ENCODE measurements around the gene TFDP2. TPM values are rescaled to one million over a fixed set of nuclear protein-coding genes. Genes with fewer than 3 reads are reported as not detected.
"Not testable (repeated sequence)": the region's sequence is repeated elsewhere in the genome, so short reads cannot be mapped to it uniquely, and the experiment has no call there.

TFDP2 gene
- total RNA-seq, 1 experiment from 2014 or later = 76.0 TPM

DNA sequence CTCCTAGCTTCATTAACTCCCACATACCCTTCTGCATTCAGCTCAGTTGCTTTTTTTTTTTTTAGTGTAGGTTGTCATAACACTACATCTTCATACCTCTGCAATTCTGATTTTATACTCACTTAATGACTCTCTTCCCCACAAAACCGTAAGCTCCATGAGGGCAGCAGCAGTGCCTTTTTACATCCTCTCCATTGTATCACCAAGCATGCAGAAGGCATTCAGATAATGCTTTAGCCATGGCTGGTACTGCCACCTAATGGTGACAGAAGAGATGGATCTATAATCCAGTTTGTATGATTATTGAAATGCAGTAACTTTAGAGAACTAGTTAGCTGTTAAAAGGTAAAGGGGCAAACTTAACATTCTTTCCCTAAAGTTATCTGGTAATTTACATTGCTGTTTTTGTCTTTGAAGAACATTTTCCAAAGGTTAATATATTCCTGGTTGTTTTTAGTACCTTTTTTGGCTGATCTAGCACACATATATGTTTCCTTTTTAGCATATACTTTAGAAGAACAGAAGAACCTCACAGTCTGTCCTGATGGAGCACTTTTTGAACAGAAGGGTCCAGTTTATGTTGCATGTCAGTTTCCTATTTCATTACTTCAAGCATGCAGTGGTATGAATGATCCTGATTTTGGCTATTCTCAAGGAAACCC lies 236.1 kb downstream of the TFDP2 start:
- Histone ChIP-seq H3K9me3 (ENCODE audit: control insufficient read depth, low read depth, low read length) (no peaks in the 10 kb centered on the region), H3K4me1 (ENCODE audit: insufficient read depth, low read length) (no peaks in the 10 kb centered on the region), H3K23ac (ENCODE audit: insufficient read length, low read depth, low read length) (no peak overlapping the region), H3K27ac (ENCODE audit: insufficient read length, low read depth, low read length) (no peak overlapping the region), H2BK120ac (ENCODE audit: low read depth, low read length, poor library complexity, severe bottlenecking) (no peak overlapping the region), H3K4ac (ENCODE audit: low read depth, low read length) (no peak overlapping the region), H2AFZ (ENCODE audit: low read length) (no peak overlapping the region), H3K9ac (ENCODE audit: extremely low read depth, insufficient read length, low read length) (no peak overlapping the region), H3T11ph (ENCODE audit: low read length) (no peak overlapping the region), H2BK20ac (ENCODE audit: low read depth, low read length, poor library complexity, severe bottlenecking) (no peak overlapping the region), H3K23me2 (ENCODE audit: insufficient read length, low read depth, low read length, poor library complexity, severe bottlenecking) (no peaks in the 10 kb centered on the region), H3K56ac (ENCODE audit: insufficient read length, low read depth, low read length) (no peak overlapping the region), H4K8ac (replicated peaks; ENCODE audit: insufficient read length, low read depth, low read length) (no peak overlapping the region), H3K18ac (ENCODE audit: insufficient read length, low read depth, low read length) (no peak overlapping the region), H2AK5ac (ENCODE audit: insufficient read length, low read length) (no peak overlapping the region), H3K79me2 (ENCODE audit: insufficient read depth, low read length) (no peaks in the 10 kb centered on the region), H3K27me3 (ENCODE audit: insufficient read depth, low read length) (no peaks in the 10 kb centered on the region), H2BK12ac (ENCODE audit: insufficient read length, low read depth, low read length) (no peak overlapping the region), H3K4me2 (ENCODE audit: insufficient read depth, insufficient read length, low read length) (no peak overlapping the region), H3K14ac (ENCODE audit: insufficient read depth, low read length) (no peak overlapping the region), H2BK5ac (ENCODE audit: insufficient read length, low read length) (no peak overlapping the region), H4K91ac (ENCODE audit: insufficient read length, low read depth, low read length) (no peak overlapping the region), H2BK15ac (ENCODE audit: low read depth, low read length) (no peak overlapping the region), H4K5ac (ENCODE audit: insufficient read length, low read depth, low read length) (no peak overlapping the region), H3K79me1 (ENCODE audit: insufficient read depth, low read depth, low read length, poor library complexity, severe bottlenecking) (peaks cover 1% of the 10 kb centered on the region), H4K20me1 (ENCODE audit: control insufficient read depth, insufficient read depth, insufficient read length) (no peaks in the 10 kb centered on the region)
- TF ChIP-seq, protein P1, sequence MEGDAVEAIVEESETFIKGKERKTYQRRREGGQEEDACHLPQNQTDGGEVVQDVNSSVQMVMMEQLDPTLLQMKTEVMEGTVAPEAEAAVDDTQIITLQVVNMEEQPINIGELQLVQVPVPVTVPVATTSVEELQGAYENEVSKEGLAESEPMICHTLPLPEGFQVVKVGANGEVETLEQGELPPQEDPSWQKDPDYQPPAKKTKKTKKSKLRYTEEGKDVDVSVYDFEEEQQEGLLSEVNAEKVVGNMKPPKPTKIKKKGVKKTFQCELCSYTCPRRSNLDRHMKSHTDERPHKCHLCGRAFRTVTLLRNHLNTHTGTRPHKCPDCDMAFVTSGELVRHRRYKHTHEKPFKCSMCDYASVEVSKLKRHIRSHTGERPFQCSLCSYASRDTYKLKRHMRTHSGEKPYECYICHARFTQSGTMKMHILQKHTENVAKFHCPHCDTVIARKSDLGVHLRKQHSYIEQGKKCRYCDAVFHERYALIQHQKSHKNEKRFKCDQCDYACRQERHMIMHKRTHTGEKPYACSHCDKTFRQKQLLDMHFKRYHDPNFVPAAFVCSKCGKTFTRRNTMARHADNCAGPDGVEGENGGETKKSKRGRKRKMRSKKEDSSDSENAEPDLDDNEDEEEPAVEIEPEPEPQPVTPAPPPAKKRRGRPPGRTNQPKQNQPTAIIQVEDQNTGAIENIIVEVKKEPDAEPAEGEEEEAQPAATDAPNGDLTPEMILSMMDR (conservative IDR thresholded peaks at IDR 0.05) = peak; percentile 76
- Mint-ChIP-seq H3K4me1 (peaks cover 0 to 5% of the 10 kb centered on the region in 2 experiments; a peak in 1 of 4 replicates), H3K4me3 (no peak overlapping the region), H3K27ac (no peak overlapping the region), H3K36me3 (ENCODE audit: insufficient read depth in 1 of 3, low read depth in 3 of 3) (peaks cover 73 to 98% (median 86%) of the 10 kb centered on the region in 3 experiments), H3K27me3 (ENCODE audit: low read depth) (no peaks in the 10 kb centered on the region), H3K9me3 (peaks cover 12% of the 10 kb centered on the region in 2 experiments)
- no peak for DNase-seq
- no CpG with 5 or more reads among the region's 1 CpG for WGBS (ENCODE audit: extremely low coverage, insufficient read length, low lambda C conversion rate)

DNA sequence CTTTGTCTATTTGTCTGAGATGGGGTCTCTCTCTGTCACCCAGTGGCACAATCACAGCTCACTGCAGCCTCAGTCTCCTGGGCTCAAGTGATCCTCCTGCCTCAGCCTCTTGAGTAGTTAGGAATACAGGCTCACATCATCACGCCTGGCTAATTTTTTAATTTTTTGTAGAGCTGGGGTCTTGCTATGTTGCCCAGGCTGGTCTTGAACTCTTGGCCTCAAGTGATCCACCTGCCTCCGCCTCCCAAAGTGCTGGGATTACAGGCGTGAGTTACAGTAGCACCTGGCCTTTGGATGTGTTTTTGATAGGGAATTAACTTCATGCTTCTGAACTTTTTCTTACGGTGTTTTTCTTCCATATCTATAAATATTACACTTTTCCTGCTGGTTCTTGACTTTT lies 239.4 kb downstream of the TFDP2 start:
- H3K4me1 Mint-ChIP-seq; H3K4me1 ChIP-seq (ENCODE audit: insufficient read depth, low read length); H2BK15ac ChIP-seq (ENCODE audit: low read depth, low read length); H3K23ac ChIP-seq (ENCODE audit: insufficient read length, low read depth, low read length); H3K9ac ChIP-seq (ENCODE audit: extremely low read depth, insufficient read length, low read length); H3K79me1 ChIP-seq (ENCODE audit: insufficient read depth, low read depth, low read length, poor library complexity, severe bottlenecking); H3K9me3 ChIP-seq (ENCODE audit: control insufficient read depth, low read depth, low read length); H3K4me2 ChIP-seq (ENCODE audit: insufficient read depth, insufficient read length, low read length); H3K27me3 ChIP-seq (ENCODE audit: insufficient read depth, low read length); H4K8ac ChIP-seq (replicated peaks; ENCODE audit: insufficient read length, low read depth, low read length); H2AK5ac ChIP-seq (ENCODE audit: insufficient read length, low read length); H3K14ac ChIP-seq (ENCODE audit: insufficient read depth, low read length); H3K27me3 Mint-ChIP-seq (ENCODE audit: low read depth); H2BK120ac ChIP-seq (ENCODE audit: low read depth, low read length, poor library complexity, severe bottlenecking); H3K18ac ChIP-seq (ENCODE audit: insufficient read length, low read depth, low read length); H3K79me2 ChIP-seq (ENCODE audit: insufficient read depth, low read length); H3K27ac ChIP-seq (ENCODE audit: insufficient read length, low read depth, low read length); H4K5ac ChIP-seq (ENCODE audit: insufficient read length, low read depth, low read length); H3K56ac ChIP-seq (ENCODE audit: insufficient read length, low read depth, low read length); DNase-seq; H3K27ac Mint-ChIP-seq; H2BK20ac ChIP-seq (ENCODE audit: low read depth, low read length, poor library complexity, severe bottlenecking); H3K23me2 ChIP-seq (ENCODE audit: insufficient read length, low read depth, low read length, poor library complexity, severe bottlenecking); H2BK5ac ChIP-seq (ENCODE audit: insufficient read length, low read length); H4K20me1 ChIP-seq (ENCODE audit: control insufficient read depth, insufficient read depth, insufficient read length); H3K4ac ChIP-seq (ENCODE audit: low read depth, low read length); H4K91ac ChIP-seq (ENCODE audit: insufficient read length, low read depth, low read length); H3T11ph ChIP-seq (ENCODE audit: low read length); H2AFZ ChIP-seq (ENCODE audit: low read length); H3K4me3 Mint-ChIP-seq; H2BK12ac ChIP-seq (ENCODE audit: insufficient read length, low read depth, low read length): not testable (repeated sequence)
- peaks cover 70 to 91% (median 85%) of the 10 kb centered on the region in 3 experiments for H3K36me3 Mint-ChIP-seq (ENCODE audit: insufficient read depth in 1 of 3, low read depth in 3 of 3)
- no CpG with 5 or more reads among the region's 4 CpGs for WGBS (ENCODE audit: extremely low coverage, insufficient read length, low lambda C conversion rate)
- peaks cover 12% of the 10 kb centered on the region in 2 experiments for H3K9me3 Mint-ChIP-seq
